Measurements from ENCODE around the gene TEC.

TEC gene

GRCh38 chr4:48255072-48255958 is 14.3 kb downstream of the TEC start:
- no peaks in the 10 kb centered on the region for H3K4me1 Mint-ChIP-seq (ENCODE audit: low read depth)
- H3K27me3 Mint-ChIP-seq, result no peaks in the 10 kb centered on the region
- H3K36me3 Mint-ChIP-seq (ENCODE audit: low read depth), result no peaks in the 10 kb centered on the region
- H3K9me3 Mint-ChIP-seq, result no peaks in the 10 kb centered on the region
- H3K4me3 Mint-ChIP-seq, result no peak overlapping the region
- H3K27ac Mint-ChIP-seq, result no peak overlapping the region

DNA sequence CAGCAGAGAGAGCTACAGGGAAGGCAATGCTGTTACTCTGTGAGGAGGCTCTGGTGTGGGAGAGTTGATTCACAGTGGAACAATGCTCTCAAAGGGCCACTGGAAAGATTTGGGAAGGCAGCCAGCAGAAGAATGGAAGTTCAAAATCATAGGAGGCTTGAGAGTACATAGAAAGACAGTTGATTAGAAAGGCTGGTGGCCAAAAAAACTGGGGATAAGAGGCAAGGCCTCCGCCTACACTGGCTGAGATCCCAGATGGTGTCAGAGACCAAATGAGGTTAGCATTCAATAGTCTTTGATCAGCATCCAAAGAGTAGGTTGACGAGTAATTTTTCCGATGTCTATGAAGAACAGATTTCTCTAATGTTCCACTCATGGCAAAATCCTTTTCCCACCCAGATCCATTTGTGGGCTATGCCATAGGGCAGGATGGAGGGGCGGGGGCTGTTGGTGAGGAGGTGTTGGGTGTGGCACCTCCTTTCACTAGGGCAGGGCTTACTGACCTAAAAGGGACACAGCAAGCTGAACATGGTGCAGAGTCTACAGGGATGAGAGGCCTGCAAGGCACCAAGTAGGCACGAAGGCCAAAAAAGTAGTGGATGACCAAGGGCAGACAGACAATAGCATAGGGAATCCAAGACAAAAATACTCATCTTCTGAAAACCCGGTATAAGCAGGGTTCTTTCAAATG is 15.1 kb downstream of the TEC start:
- no peaks in the 10 kb centered on the region for H3K9me3 Mint-ChIP-seq
- H3K27me3 Mint-ChIP-seq, result no peaks in the 10 kb centered on the region

GRCh38 chr4:48252313-48252712 is 17.3 kb downstream of the TEC start:
- H3K36me3 Mint-ChIP-seq (ENCODE audit: low read depth), result no peaks in the 10 kb centered on the region
- no peaks in the 10 kb centered on the region for H3K9me3 Mint-ChIP-seq
- H3K4me1 Mint-ChIP-seq (ENCODE audit: low read depth), result no peaks in the 10 kb centered on the region
- H3K27ac Mint-ChIP-seq, result no peak overlapping the region
- H3K27me3 Mint-ChIP-seq, result no peaks in the 10 kb centered on the region
- H3K4me3 Mint-ChIP-seq, result no peak overlapping the region

More for the DNA sequence above, 15.1 kb downstream of the TEC start:
- Mint-ChIP-seq H3K36me3 (ENCODE audit: low read depth) (no peaks in the 10 kb centered on the region), H3K27ac (no peak overlapping the region), H3K4me3 (no peak overlapping the region), H3K4me1 (ENCODE audit: low read depth) (no peaks in the 10 kb centered on the region)

- no peaks in the 10 kb centered on the region for H3K36me3 Mint-ChIP-seq (ENCODE audit: low read depth)
- H3K27me3 Mint-ChIP-seq, result no peaks in the 10 kb centered on the region
- H3K4me3 Mint-ChIP-seq, result no peak overlapping the region
- H3K4me1 Mint-ChIP-seq (ENCODE audit: low read depth), result peaks cover 4% of the 10 kb centered on the region
- H3K9me3 Mint-ChIP-seq, result no peaks in the 10 kb centered on the region
- no peak overlapping the region for H3K27ac Mint-ChIP-seq
Observed at GRCh38 chr4:48250980-48251379, 18.7 kb downstream of the TEC start.

GRCh38 chr4:48250343-48250742 is 19.3 kb downstream of the TEC start:
- Mint-ChIP-seq H3K9me3 (no peaks in the 10 kb centered on the region), H3K36me3 (ENCODE audit: low read depth) (no peaks in the 10 kb centered on the region), H3K4me1 (ENCODE audit: low read depth) (peaks cover 4% of the 10 kb centered on the region), H3K27ac (no peak overlapping the region), H3K27me3 (no peaks in the 10 kb centered on the region), H3K4me3 (no peak overlapping the region)

DNA sequence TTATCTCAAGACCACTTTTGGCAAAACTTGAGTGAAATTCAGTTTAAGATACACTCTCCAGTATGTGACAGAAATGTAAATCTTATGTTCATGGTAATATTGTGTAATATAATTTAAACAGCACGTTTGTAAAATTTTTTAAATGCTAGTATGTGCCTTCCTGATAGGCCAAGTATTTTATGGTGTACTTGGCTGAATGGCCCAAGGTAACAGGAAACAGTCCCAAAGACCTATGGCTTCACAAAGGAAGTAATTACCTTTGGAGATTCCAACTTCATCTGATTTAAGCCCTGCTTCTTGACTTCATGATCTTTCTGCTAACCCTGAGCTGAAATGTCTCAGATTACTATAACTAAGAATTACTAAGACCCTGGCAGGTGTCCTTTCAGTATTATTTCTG is 20.3 kb downstream of the TEC start:
- H3K27ac Mint-ChIP-seq, result no peak overlapping the region
- no peaks in the 10 kb centered on the region for H3K9me3 Mint-ChIP-seq
- no peaks in the 10 kb centered on the region for H3K27me3 Mint-ChIP-seq
- peaks cover 4% of the 10 kb centered on the region for H3K4me1 Mint-ChIP-seq (ENCODE audit: low read depth)
- no peak overlapping the region for H3K4me3 Mint-ChIP-seq
- H3K36me3 Mint-ChIP-seq (ENCODE audit: low read depth), result no peaks in the 10 kb centered on the region

DNA sequence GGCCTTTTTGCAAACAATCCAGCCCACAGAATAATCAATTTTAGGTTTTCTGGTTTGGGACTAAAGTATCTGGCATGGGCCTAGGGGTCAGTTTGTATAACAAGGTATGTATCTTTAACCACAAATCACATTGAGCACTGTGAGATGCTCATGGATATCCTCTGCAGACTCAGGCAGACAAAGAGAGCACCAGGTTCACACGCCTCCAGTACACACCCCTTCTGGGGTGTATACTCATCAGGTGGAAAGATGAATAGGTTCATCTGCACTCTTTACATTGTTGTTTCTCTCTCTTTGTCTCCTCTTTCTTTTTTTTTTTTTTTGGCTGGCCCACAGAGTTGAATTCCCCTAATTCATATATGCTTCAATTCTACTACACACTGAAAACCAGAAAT is 21.1 kb downstream of the TEC start:
- H3K36me3 Mint-ChIP-seq (ENCODE audit: low read depth), result no peaks in the 10 kb centered on the region
- H3K4me3 Mint-ChIP-seq, result no peak overlapping the region
- no peaks in the 10 kb centered on the region for H3K9me3 Mint-ChIP-seq
- no peaks in the 10 kb centered on the region for H3K27me3 Mint-ChIP-seq
- H3K27ac Mint-ChIP-seq, result no peak overlapping the region
- H3K4me1 Mint-ChIP-seq (ENCODE audit: low read depth), result peaks cover 4% of the 10 kb centered on the region

DNA sequence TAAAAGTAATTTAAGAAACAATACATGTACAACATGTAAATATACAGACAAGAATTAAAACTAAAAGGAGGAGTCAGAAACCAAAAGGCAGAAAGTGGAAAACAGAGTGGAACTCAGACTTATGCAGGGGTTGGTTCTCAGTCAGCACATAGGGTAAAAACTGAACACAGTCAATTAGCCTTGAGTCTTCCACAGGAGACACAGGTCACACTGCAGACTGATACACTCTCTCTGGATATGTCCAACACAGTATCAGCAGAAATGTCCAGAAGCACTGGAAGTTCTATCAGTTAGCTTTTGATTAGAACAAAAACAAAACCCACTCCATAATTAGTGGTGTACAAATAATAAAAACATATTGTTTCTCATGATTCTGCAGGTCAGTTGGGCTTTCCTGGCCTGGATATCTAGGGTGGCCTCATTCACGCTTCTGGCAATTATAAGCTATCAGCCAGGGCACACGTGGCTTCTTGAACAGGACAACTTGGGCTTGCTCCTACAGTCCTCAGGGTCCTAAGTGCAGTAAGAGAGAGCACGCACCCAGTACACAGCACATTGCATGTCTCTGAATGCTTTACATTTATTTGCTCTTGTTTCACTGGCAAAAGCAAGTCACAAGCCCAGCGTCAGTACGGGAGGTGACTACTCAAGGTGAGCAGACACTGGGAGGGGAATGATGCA is 21.6 kb downstream of the TEC start:
- no peak overlapping the region for H3K4me3 Mint-ChIP-seq
- no peaks in the 10 kb centered on the region for H3K27me3 Mint-ChIP-seq
- H3K27ac Mint-ChIP-seq, result no peak overlapping the region
- H3K36me3 Mint-ChIP-seq (ENCODE audit: low read depth), result no peaks in the 10 kb centered on the region
- H3K9me3 Mint-ChIP-seq, result no peaks in the 10 kb centered on the region
- H3K4me1 Mint-ChIP-seq (ENCODE audit: low read depth), result peaks cover 4% of the 10 kb centered on the region

GRCh38 chr4:48247142-48247877 is 22.3 kb downstream of the TEC start:
- H3K9me3 Mint-ChIP-seq, result no peaks in the 10 kb centered on the region
- peaks cover 6% of the 10 kb centered on the region for H3K4me1 Mint-ChIP-seq (ENCODE audit: low read depth)
- no peak overlapping the region for H3K27ac Mint-ChIP-seq
- H3K4me3 Mint-ChIP-seq, result no peak overlapping the region
- no peaks in the 10 kb centered on the region for H3K36me3 Mint-ChIP-seq (ENCODE audit: low read depth)
- H3K27me3 Mint-ChIP-seq, result no peaks in the 10 kb centered on the region

DNA sequence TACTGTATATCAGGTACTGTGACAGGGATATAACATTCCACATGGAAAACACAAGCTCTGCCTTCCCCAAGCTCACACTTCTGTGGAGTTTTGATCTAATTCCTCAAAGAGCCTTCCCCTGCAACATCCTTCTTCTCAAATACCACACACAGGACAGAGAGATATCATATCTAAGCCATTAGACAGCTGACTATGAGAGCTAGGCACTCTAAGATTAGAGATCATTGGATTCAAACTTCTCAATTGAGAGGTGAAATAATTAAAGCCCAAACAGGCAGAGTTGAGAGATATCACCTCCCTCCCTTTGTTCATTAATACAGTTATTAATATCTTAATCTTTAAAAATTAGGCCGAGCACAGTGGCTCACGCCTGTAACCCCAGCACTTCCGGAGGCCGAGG is 25.0 kb downstream of the TEC start:
- no peaks in the 10 kb centered on the region for H3K27me3 Mint-ChIP-seq
- H3K9me3 Mint-ChIP-seq, result no peaks in the 10 kb centered on the region
- H3K27ac Mint-ChIP-seq, result no peak overlapping the region
- H3K4me1 Mint-ChIP-seq (ENCODE audit: low read depth), result peaks cover 7% of the 10 kb centered on the region
- H3K36me3 Mint-ChIP-seq (ENCODE audit: low read depth), result no peaks in the 10 kb centered on the region
- no peak overlapping the region for H3K4me3 Mint-ChIP-seq

DNA sequence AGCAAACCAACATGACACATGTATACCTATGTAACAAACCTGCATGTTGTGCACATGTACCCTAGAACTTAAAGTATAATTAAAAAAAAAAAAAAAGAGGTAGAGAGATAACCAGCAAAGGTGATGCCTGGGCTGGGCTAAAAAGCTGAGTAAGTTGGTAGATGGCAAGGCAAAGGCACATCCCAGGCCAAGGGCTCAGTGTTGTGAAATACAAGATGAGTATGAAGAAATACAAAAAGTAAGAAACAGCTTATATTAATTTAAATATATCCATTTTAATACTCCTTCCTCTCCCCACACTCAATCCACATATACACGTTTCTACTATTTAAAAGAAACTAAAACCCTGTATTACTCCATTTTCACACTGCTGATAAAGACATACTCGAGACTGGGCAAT is 25.8 kb downstream of the TEC start:
- no peaks in the 10 kb centered on the region for H3K36me3 Mint-ChIP-seq (ENCODE audit: low read depth)
- H3K4me3 Mint-ChIP-seq, result no peak overlapping the region
- peaks cover 7% of the 10 kb centered on the region for H3K4me1 Mint-ChIP-seq (ENCODE audit: low read depth)

DNA sequence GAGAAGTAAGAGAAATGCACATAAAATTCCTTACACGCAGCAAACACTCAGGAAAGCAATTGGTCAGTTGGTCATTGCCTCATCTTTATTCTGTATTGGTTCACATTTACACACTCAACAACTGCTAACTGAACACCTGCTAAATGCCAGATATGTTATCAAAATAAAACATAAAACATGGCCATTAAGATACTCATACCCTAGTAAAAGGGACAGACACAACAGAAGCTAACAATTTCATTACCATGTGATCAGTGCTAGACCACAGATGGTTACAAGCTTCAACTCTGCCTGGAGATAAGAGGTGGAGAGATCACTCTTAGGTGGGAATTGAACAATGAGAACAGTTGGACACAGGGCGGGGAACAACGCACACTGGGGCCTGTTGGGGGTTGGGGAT is 26.2 kb downstream of the TEC start:
- no peak overlapping the region for H3K4me3 Mint-ChIP-seq
- H3K27me3 Mint-ChIP-seq, result no peaks in the 10 kb centered on the region
- H3K9me3 Mint-ChIP-seq, result no peaks in the 10 kb centered on the region
- no peak overlapping the region for H3K27ac Mint-ChIP-seq
- H3K4me1 Mint-ChIP-seq (ENCODE audit: low read depth), result peaks cover 7% of the 10 kb centered on the region
- no peaks in the 10 kb centered on the region for H3K36me3 Mint-ChIP-seq (ENCODE audit: low read depth)

More for the DNA sequence above, 25.8 kb downstream of the TEC start:
- no peak overlapping the region for H3K27ac Mint-ChIP-seq
- H3K27me3 Mint-ChIP-seq, result no peaks in the 10 kb centered on the region
- no peaks in the 10 kb centered on the region for H3K9me3 Mint-ChIP-seq

DNA sequence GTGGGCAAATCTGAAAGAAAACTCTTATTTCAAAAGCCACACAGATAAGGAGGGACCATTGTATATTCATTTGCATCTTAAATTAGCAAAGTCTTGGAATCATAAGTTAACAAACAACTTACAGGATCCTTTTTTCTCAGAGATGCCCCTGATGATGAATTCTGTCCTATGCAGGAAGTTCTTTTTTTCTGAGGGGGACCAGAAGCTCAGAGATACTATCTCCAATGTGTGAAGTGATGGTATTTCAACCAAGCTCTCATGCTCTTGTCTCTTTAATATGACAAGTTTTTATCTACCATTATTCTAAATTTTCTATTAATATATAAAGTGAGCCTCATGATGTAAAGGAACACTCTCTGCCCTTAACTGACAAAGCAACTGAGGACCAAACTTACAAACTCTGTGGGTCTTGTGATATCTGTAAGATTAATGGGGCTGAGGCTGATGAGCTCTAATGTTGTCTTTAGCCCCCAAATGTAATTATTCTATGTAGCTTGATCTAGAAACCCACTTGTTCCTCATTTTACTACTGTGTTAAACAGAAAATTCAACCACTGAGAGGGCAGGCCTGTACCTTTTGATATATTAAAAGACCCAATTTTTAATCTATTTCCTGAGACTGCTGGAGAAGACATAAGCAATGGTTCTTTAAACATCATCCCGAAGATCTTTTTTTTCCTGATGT is 27.0 kb downstream of the TEC start:
- Mint-ChIP-seq H3K9me3 (no peaks in the 10 kb centered on the region), H3K27me3 (no peaks in the 10 kb centered on the region), H3K4me1 (ENCODE audit: low read depth) (peaks cover 7% of the 10 kb centered on the region), H3K4me3 (no peak overlapping the region), H3K27ac (no peak overlapping the region), H3K36me3 (ENCODE audit: low read depth) (no peaks in the 10 kb centered on the region)

GRCh38 chr4:48241731-48242130 is 27.9 kb downstream of the TEC start:
- Mint-ChIP-seq H3K9me3 (no peaks in the 10 kb centered on the region), H3K27ac (no peak overlapping the region), H3K4me1 (ENCODE audit: low read depth) (peaks cover 3% of the 10 kb centered on the region), H3K27me3 (no peaks in the 10 kb centered on the region), H3K4me3 (no peak overlapping the region), H3K36me3 (ENCODE audit: low read depth) (no peaks in the 10 kb centered on the region)

Measured in stimulated activated naive CD8-positive, alpha-beta T cell treated with anti-CD3 and anti-CD28 coated beads, Interleukin-15, Interleukin-2, amounts not matched to agents 100 ng/mL and 50 ng/mL, for 24 hours (primary cell).